GM12874 (cell line): ENCODE data around the gene GIT1.

Experiments used
- TF ChIP-seq, protein P1 (sequence below): IDR thresholded peaks from 2 replicates; pipeline ENCODE4 v1.5.1; 2011; ENCODE audit warnings: low read depth, mild to moderate bottlenecking, control low read depth, low read length, moderate library complexity; ENCODE audit not compliant: insufficient read depth

GIT1 gene

GRCh38 chr17:29563816-29564215, 25.6 kb downstream of the GIT1 start:
- TF ChIP-seq, protein P1, sequence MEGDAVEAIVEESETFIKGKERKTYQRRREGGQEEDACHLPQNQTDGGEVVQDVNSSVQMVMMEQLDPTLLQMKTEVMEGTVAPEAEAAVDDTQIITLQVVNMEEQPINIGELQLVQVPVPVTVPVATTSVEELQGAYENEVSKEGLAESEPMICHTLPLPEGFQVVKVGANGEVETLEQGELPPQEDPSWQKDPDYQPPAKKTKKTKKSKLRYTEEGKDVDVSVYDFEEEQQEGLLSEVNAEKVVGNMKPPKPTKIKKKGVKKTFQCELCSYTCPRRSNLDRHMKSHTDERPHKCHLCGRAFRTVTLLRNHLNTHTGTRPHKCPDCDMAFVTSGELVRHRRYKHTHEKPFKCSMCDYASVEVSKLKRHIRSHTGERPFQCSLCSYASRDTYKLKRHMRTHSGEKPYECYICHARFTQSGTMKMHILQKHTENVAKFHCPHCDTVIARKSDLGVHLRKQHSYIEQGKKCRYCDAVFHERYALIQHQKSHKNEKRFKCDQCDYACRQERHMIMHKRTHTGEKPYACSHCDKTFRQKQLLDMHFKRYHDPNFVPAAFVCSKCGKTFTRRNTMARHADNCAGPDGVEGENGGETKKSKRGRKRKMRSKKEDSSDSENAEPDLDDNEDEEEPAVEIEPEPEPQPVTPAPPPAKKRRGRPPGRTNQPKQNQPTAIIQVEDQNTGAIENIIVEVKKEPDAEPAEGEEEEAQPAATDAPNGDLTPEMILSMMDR = no peak

GRCh38 chr17:29562615-29563014, 26.8 kb downstream of the GIT1 start:
- TF ChIP-seq, protein P1 = no peak

- TF ChIP-seq, protein P1 = no peak
These were observed 27.6 kb downstream of the GIT1 start for GRCh38 chr17:29561554-29562517.

- TF ChIP-seq, protein P1 = no peak
These were observed 29.1 kb downstream of the GIT1 start for GRCh38 chr17:29560316-29560715.

DNA sequence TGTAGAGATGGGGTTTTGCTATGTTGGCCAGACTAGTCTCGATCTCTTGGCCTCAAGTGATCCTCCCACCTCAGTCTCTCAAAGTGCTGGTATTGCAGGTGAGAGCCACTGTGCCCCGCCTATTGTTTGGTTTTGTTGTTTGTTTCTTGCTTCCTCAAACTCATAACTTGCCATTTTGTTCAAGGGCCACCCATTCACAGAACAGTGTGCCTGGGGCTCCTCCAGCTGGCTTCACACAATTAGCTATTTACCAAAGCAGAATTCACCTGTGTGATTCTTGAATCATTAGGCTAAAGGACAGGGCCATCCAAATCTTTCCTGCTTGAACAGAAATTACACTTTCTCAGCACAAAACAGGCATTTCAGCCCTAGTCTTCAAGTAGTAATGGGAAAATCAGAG, 29.8 kb downstream of the GIT1 start:
- TF ChIP-seq, protein P1 = no peak

DNA sequence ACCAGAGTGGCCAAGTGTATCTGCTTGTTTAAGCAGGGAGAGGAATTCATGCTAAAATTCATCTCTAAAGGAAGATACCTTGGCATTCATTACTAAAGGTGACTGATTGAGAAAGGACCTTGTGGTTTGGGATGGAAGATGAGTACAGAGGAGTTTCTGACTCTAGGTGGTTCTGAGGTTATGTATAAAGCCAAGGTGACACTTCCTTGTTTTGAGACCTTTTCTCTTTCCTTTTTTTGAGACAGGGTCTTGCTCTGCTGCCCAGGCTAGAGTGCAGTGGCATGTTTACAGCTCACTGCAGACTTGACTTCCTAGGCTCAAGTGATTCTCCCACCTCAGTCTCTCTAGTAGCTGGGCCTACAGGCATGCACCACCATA, 31.7 kb downstream of the GIT1 start:
- TF ChIP-seq, protein P1 = no peak

DNA sequence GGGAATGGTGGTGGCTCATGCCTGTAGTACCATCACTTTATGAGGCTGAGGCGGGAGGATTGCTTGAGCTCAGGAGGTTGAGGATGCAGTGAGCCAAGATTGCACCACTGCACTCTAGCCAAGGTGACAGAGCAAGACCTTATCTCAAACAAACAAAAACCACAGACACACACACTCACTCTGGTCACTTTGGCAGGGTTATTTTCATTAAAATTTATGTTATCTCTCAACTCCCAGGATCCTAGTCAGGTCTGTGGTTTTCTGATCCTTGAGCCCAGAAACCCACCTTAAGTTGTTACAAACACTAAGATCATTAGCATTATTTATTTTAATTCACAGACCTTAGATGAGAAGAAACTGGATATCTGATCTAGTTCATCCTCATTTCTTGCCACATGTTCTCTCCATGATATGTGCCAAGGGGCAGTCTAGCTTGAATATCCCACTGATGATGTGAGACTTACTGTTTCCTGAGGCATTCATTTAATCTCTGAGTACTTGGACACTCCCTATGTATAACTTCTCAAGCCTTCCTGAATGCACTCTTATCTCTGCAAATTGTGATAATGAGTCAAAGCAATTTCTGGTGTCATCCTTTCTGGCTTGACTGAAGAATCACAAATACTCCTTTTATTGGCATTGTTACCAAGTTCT, 32.2 kb downstream of the GIT1 start:
- TF ChIP-seq, protein P1 = no peak
